ENCODE results near the gene GTF2H4.

The GTF2H4 gene

GRCh38 chr6:30882204-30882758 lies 25.7 kb upstream of the GTF2H4 start:
- DNase-seq (ENCODE audit: insufficient read length, low spot score) (no peak), FAIRE-seq (no peak)

- FAIRE-seq = peak; percentile 74
- peak; percentile 70 for DNase-seq (ENCODE audit: insufficient read length, low spot score)
Measured at GRCh38 chr6:30882759-30883684, 25.0 kb upstream of the GTF2H4 start.

- peak; percentile 69 for DNase-seq (ENCODE audit: insufficient read length, low spot score)
Measured at GRCh38 chr6:30883685-30884520, 24.1 kb upstream of the GTF2H4 start, which contains the start of gene DDR1. DDR1 (plus strand) TSS chr6:30884519; CDS start chr6:30888730, 4,211 bp downstream.

GRCh38 chr6:30884521-30885480 lies 23.2 kb upstream of the GTF2H4 start:
- DNase-seq (ENCODE audit: insufficient read length, low spot score) (peak; percentile 67), FAIRE-seq (no peak)

More at GRCh38 chr6:30883685-30884520, 24.1 kb upstream of the GTF2H4 start, which contains the start of gene DDR1:
- FAIRE-seq = no peak

GRCh38 chr6:30885481-30885998 lies 22.5 kb upstream of the GTF2H4 start:
- no peak for FAIRE-seq
- no peak for DNase-seq (ENCODE audit: insufficient read length, low spot score)

- FAIRE-seq (no peak), DNase-seq (ENCODE audit: insufficient read length, low spot score) (no peak)
Measured at GRCh38 chr6:30885999-30886896, 21.8 kb upstream of the GTF2H4 start.

GRCh38 chr6:30886897-30887255 lies 21.1 kb upstream of the GTF2H4 start:
- no peak for DNase-seq (ENCODE audit: insufficient read length, low spot score)
- FAIRE-seq = no peak

- no peak for DNase-seq (ENCODE audit: insufficient read length, low spot score)
- FAIRE-seq = no peak
Measured at GRCh38 chr6:30887901-30888815, 19.8 kb upstream of the GTF2H4 start.

- no peak for FAIRE-seq
- DNase-seq (ENCODE audit: insufficient read length, low spot score) = no peak
Measured at GRCh38 chr6:30888816-30889495, 19.1 kb upstream of the GTF2H4 start.

- DNase-seq (ENCODE audit: insufficient read length, low spot score) = no peak
- FAIRE-seq = no peak
Measured at GRCh38 chr6:30889496-30889885, 18.5 kb upstream of the GTF2H4 start.

GRCh38 chr6:30889921-30890645 lies 17.9 kb upstream of the GTF2H4 start:
- no peak for DNase-seq (ENCODE audit: insufficient read length, low spot score)
- FAIRE-seq = no peak

GRCh38 chr6:30890646-30891449 lies 17.2 kb upstream of the GTF2H4 start:
- FAIRE-seq = no peak
- DNase-seq (ENCODE audit: insufficient read length, low spot score) = no peak

- FAIRE-seq (no peak), DNase-seq (ENCODE audit: insufficient read length, low spot score) (no peak)
Measured at GRCh38 chr6:30891450-30891723, 16.6 kb upstream of the GTF2H4 start.

GRCh38 chr6:30891816-30892538 lies 16.0 kb upstream of the GTF2H4 start:
- no peak for FAIRE-seq
- DNase-seq (ENCODE audit: insufficient read length, low spot score) = no peak

GRCh38 chr6:30893001-30893591 lies 14.9 kb upstream of the GTF2H4 start:
- DNase-seq (ENCODE audit: insufficient read length, low spot score) (no peak), FAIRE-seq (no peak)

Measured in GM19239 (cell line).